ENCODE measurements around the gene NEK5. TPM values are rescaled to one million over a fixed set of nuclear protein-coding genes. Genes with fewer than 3 reads are reported as not detected.
A peak's percentile ranks its signal among the peaks of the same experiment; 100 is the strongest.

NEK5 gene
- polyA plus RNA-seq, 1 donor (not counting 4 experiments of a cell fraction or from before 2014, with no cell fraction given) = 0.21 TPM

DNA sequence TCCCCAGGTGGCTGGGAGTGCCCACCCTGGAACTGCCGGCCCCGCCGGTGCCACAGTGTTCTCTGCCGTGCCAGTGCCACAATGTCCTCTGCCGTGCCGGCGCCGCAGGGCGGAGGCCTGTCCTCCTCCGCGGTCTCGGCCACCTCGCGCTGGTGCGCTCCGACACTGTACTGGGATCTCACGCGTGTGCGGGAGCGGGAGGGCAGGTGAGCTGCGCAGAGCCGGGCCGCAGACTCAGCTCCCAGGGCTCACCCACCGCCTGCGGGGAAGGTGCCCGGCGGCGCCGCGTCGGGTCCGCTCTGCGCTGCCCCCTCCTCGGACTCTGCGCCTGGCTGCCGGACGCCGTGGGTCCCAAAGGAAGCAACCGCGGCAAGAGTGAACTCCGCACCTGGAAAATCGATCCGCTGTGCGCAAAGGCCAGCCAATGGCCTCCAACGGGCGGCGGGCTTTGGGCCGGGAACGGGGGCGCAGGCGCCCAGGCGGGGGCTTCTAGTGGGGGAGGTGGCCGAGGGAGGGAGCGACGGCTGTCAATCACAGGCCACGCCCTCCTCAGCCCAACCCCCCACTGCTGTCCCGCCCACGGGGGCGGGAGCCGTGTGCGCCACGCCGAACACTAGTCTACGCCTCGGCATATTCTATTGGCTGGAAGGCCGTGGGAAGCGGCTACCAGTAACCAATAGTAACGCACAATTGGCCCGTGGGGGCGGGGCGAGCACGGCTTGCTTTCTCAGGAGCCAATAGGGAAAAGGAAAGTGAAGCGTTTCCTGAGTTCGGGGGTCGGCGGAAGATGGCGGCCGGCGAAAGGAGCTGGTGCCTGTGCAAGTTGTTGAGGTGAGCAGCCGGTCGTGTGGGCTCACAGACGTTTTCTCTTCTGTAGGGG, 117.0 kb downstream of the NEK5 start, which contains the start of gene ALG11:
TSS of gene ALG11 (plus strand) at position 767 of the 880 bp plus-strand sequence. CDS start at position 788, 21 bp downstream.
- Histone ChIP-seq H3K27me3 (ENCODE audit: control insufficient read depth, extremely low read depth, insufficient read depth, low read length) (peaks cover 10% of the 10 kb centered on the region), H4K20me1 (ENCODE audit: control insufficient read depth, extremely low read depth, insufficient read depth, low read length) (peaks cover 3% of the 10 kb centered on the region), H3K4me1 (ENCODE audit: control insufficient read depth, extremely low read depth, insufficient read depth, low read length) (peaks cover 14% of the 10 kb centered on the region), H3K9me1 (ENCODE audit: control insufficient read depth, extremely low read depth, insufficient read depth, low read length) (no peaks in the 10 kb centered on the region), H3K36me3 (ENCODE audit: control insufficient read depth in 2 of 2, extremely low read depth in 1 of 2, insufficient read depth in 2 of 2, low read length in 2 of 2) (no peaks in the 10 kb centered on the region), H3K79me2 (ENCODE audit: control insufficient read depth, insufficient read depth, low read length) (peaks cover 44% of the 10 kb centered on the region), H3K9ac (ENCODE audit: control insufficient read depth, extremely low read depth, insufficient read depth, low read length) (peak within 1 kb of the TSS; percentile 83), H3K4me3 (ENCODE audit: control insufficient read depth in 2 of 3, extremely low read depth in 1 of 3, insufficient read depth in 2 of 3, low read depth in 1 of 3, low read length in 3 of 3) (peak within 1 kb of the TSS; percentile 61 to 77 (median 64)), H3K9me3 (ENCODE audit: control insufficient read depth, low read depth, low read length) (no peaks in the 10 kb centered on the region), H3K4me2 (ENCODE audit: control insufficient read depth, extremely low read depth, insufficient read depth, low read depth, low read length) (peak within 1 kb of the TSS; percentile 92), H3K27ac (ENCODE audit: control insufficient read depth, insufficient read depth, low read length) (peak within 1 kb of the TSS; percentile 78), H2AFZ (ENCODE audit: control insufficient read depth, low read length) (peak within 1 kb of the TSS; percentile 95)
- TF ChIP-seq EZH2 (IDR thresholded peaks at IDR 0.05; ENCODE audit: low read length) (no peak), CTCF (optimal IDR thresholded peaks at IDR 0.05 in 1 of 3, IDR thresholded peaks at IDR 0.05 in 1 of 3, conservative IDR thresholded peaks at IDR 0.05 in 1 of 3; ENCODE audit: extremely low read depth in 1 of 3, insufficient read depth in 2 of 3, low read length in 3 of 3) (no peak)
- FAIRE-seq (peak; percentile 64), DNase-seq (ENCODE audit: low read depth, low spot score) (peak; percentile 56)
- dilution Hi-C loops (cut with MboI; ENCODE audit: extremely low pct_ligation_motif_present, low sequenced_read_pairs) = no loop called here

- Histone ChIP-seq H3K79me2 (ENCODE audit: control insufficient read depth, insufficient read depth, low read length) (peaks cover 36% of the 10 kb centered on the region), H3K27ac (ENCODE audit: control insufficient read depth, insufficient read depth, low read length) (peak within 1 kb of the TSS; percentile 78), H3K4me1 (ENCODE audit: control insufficient read depth, extremely low read depth, insufficient read depth, low read length) (peaks cover 18% of the 10 kb centered on the region), H3K4me3 (ENCODE audit: control insufficient read depth in 2 of 3, extremely low read depth in 1 of 3, insufficient read depth in 2 of 3, low read depth in 1 of 3, low read length in 3 of 3) (peak within 1 kb of the TSS; percentile 61 to 77 (median 64)), H4K20me1 (ENCODE audit: control insufficient read depth, extremely low read depth, insufficient read depth, low read length) (peaks cover 3% of the 10 kb centered on the region), H3K36me3 (ENCODE audit: control insufficient read depth in 2 of 2, extremely low read depth in 1 of 2, insufficient read depth in 2 of 2, low read length in 2 of 2) (no peaks in the 10 kb centered on the region), H3K27me3 (ENCODE audit: control insufficient read depth, extremely low read depth, insufficient read depth, low read length) (peaks cover 10% of the 10 kb centered on the region), H3K9ac (ENCODE audit: control insufficient read depth, extremely low read depth, insufficient read depth, low read length) (peak within 1 kb of the TSS; percentile 83), H3K4me2 (ENCODE audit: control insufficient read depth, extremely low read depth, insufficient read depth, low read depth, low read length) (peak within 1 kb of the TSS; percentile 92), H2AFZ (ENCODE audit: control insufficient read depth, low read length) (peak within 1 kb of the TSS; percentile 95), H3K9me3 (ENCODE audit: control insufficient read depth, low read depth, low read length) (no peaks in the 10 kb centered on the region), H3K9me1 (ENCODE audit: control insufficient read depth, extremely low read depth, insufficient read depth, low read length) (no peaks in the 10 kb centered on the region)
- FAIRE-seq (no peak), DNase-seq (ENCODE audit: low read depth, low spot score) (no peak)
- dilution Hi-C loops (cut with MboI; ENCODE audit: extremely low pct_ligation_motif_present, low sequenced_read_pairs) = no loop called here
- no peak for TF ChIP-seq CTCF (optimal IDR thresholded peaks at IDR 0.05 in 1 of 3, IDR thresholded peaks at IDR 0.05 in 1 of 3, conservative IDR thresholded peaks at IDR 0.05 in 1 of 3; ENCODE audit: extremely low read depth in 1 of 3, insufficient read depth in 2 of 3, low read length in 3 of 3)
- TF ChIP-seq EZH2 (IDR thresholded peaks at IDR 0.05; ENCODE audit: low read length) = no peak
Observed at GRCh38 chr13:52010890-52011631, 117.8 kb downstream of the NEK5 start, which contains the start of gene ATP7B. TSS of gene ATP7B (minus strand) at chr13:52011450. CDS start at chr13:52011337, 113 bp downstream.
